Measurements from ENCODE around the gene SART3. TPM values are rescaled to one million over a fixed set of nuclear protein-coding genes. Genes with fewer than 3 reads are reported as not detected.
A peak's percentile ranks its signal among the peaks of the same experiment; 100 is the strongest.

SART3 gene
- polyA plus RNA-seq, 1 donor (not counting 4 experiments of a cell fraction or from before 2014, with no cell fraction given), result 19.0 TPM

- H3K27me3 ChIP-seq (ENCODE audit: control insufficient read depth, extremely low read depth, insufficient read depth, low read length), result peaks cover 3% of the 10 kb centered on the region
- no peak overlapping the region for H3K4me2 ChIP-seq (ENCODE audit: control insufficient read depth, extremely low read depth, insufficient read depth, low read depth, low read length)
- FAIRE-seq (no peak), DNase-seq (ENCODE audit: low read depth, low spot score) (no peak)
- H3K9me1 ChIP-seq (ENCODE audit: control insufficient read depth, extremely low read depth, insufficient read depth, low read length), result no peaks in the 10 kb centered on the region
- no peak overlapping the region for H3K9ac ChIP-seq (ENCODE audit: control insufficient read depth, extremely low read depth, insufficient read depth, low read length)
- TF ChIP-seq EZH2 (IDR thresholded peaks at IDR 0.05; ENCODE audit: low read length) (no peak), CTCF (optimal IDR thresholded peaks at IDR 0.05 in 1 of 3, IDR thresholded peaks at IDR 0.05 in 1 of 3, conservative IDR thresholded peaks at IDR 0.05 in 1 of 3; ENCODE audit: extremely low read depth in 1 of 3, insufficient read depth in 2 of 3, low read length in 3 of 3) (no peak)
- H3K4me3 ChIP-seq (ENCODE audit: control insufficient read depth in 2 of 3, extremely low read depth in 1 of 3, insufficient read depth in 2 of 3, low read depth in 1 of 3, low read length in 3 of 3), result no peak overlapping the region
- no peaks in the 10 kb centered on the region for H3K79me2 ChIP-seq (ENCODE audit: control insufficient read depth, insufficient read depth, low read length)
- no peaks in the 10 kb centered on the region for H3K36me3 ChIP-seq (ENCODE audit: control insufficient read depth in 2 of 2, extremely low read depth in 1 of 2, insufficient read depth in 2 of 2, low read length in 2 of 2)
- no peaks in the 10 kb centered on the region for H4K20me1 ChIP-seq (ENCODE audit: control insufficient read depth, extremely low read depth, insufficient read depth, low read length)
- H3K9me3 ChIP-seq (ENCODE audit: control insufficient read depth, low read depth, low read length), result no peaks in the 10 kb centered on the region
- no peak overlapping the region for H3K27ac ChIP-seq (ENCODE audit: control insufficient read depth, insufficient read depth, low read length)
- dilution Hi-C loops (cut with MboI; ENCODE audit: extremely low pct_ligation_motif_present, low sequenced_read_pairs), result no loop called here
- no peak overlapping the region for H2AFZ ChIP-seq (ENCODE audit: control insufficient read depth, low read length)
- H3K4me1 ChIP-seq (ENCODE audit: control insufficient read depth, extremely low read depth, insufficient read depth, low read length), result no peaks in the 10 kb centered on the region
These were observed 65.0 kb downstream of the SART3 start for GRCh38 chr12:108495823-108496579.

- Histone ChIP-seq H3K4me1 (ENCODE audit: control insufficient read depth, extremely low read depth, insufficient read depth, low read length) (no peaks in the 10 kb centered on the region), H3K79me2 (ENCODE audit: control insufficient read depth, insufficient read depth, low read length) (no peaks in the 10 kb centered on the region), H3K9me1 (ENCODE audit: control insufficient read depth, extremely low read depth, insufficient read depth, low read length) (no peaks in the 10 kb centered on the region), H3K9me3 (ENCODE audit: control insufficient read depth, low read depth, low read length) (no peaks in the 10 kb centered on the region), H3K4me3 (ENCODE audit: control insufficient read depth in 2 of 3, extremely low read depth in 1 of 3, insufficient read depth in 2 of 3, low read depth in 1 of 3, low read length in 3 of 3) (no peak overlapping the region), H3K4me2 (ENCODE audit: control insufficient read depth, extremely low read depth, insufficient read depth, low read depth, low read length) (no peak overlapping the region), H3K27ac (ENCODE audit: control insufficient read depth, insufficient read depth, low read length) (no peak overlapping the region), H3K9ac (ENCODE audit: control insufficient read depth, extremely low read depth, insufficient read depth, low read length) (no peak overlapping the region), H3K36me3 (ENCODE audit: control insufficient read depth in 2 of 2, extremely low read depth in 1 of 2, insufficient read depth in 2 of 2, low read length in 2 of 2) (no peaks in the 10 kb centered on the region), H2AFZ (ENCODE audit: control insufficient read depth, low read length) (no peak overlapping the region), H4K20me1 (ENCODE audit: control insufficient read depth, extremely low read depth, insufficient read depth, low read length) (no peaks in the 10 kb centered on the region), H3K27me3 (ENCODE audit: control insufficient read depth, extremely low read depth, insufficient read depth, low read length) (peaks cover 3% of the 10 kb centered on the region)
- DNase-seq (ENCODE audit: low read depth, low spot score) (no peak), FAIRE-seq (peak; percentile 71)
- TF ChIP-seq EZH2 (IDR thresholded peaks at IDR 0.05; ENCODE audit: low read length), result no peak
- peak; percentile 71 to 76 (median 72) for TF ChIP-seq CTCF (optimal IDR thresholded peaks at IDR 0.05 in 1 of 3, IDR thresholded peaks at IDR 0.05 in 1 of 3, conservative IDR thresholded peaks at IDR 0.05 in 1 of 3; ENCODE audit: extremely low read depth in 1 of 3, insufficient read depth in 2 of 3, low read length in 3 of 3)
- dilution Hi-C loops (cut with MboI; ENCODE audit: extremely low pct_ligation_motif_present, low sequenced_read_pairs), result no loop called here
These were observed 65.9 kb downstream of the SART3 start for GRCh38 chr12:108495054-108495453.
